SK-N-SH (cell line): Measurements from ENCODE around the gene OLFML1. TPM values are rescaled to one million over a fixed set of nuclear protein-coding genes. Genes with fewer than 3 reads are reported as not detected.

Experiments
- CTCF ChIA-PET: fragments of 300-600, 350-600 bp; formaldehyde crosslinking; extraction: SDS; loops from one replicate; lab custom pipeline; 2021; lab: Yijun Ruan, JAX
- POLR2A ChIA-PET: fragments of 350-600 bp; sonication (Branson Sonifier 250); formaldehyde crosslinking; extraction: SDS; loops from one replicate; lab custom pipeline; 2020; ENCODE audit warnings: antibody characterized with exemption, inconsistent platforms; lab: Yijun Ruan, JAX
- DNase-seq: peaks from one replicate; pipeline ENCODE4 v3.0.0; 2012
- H2AFZ ChIP-seq: fragments of 200-600 bp; sonication (generic); 2 replicates; pipeline ENCODE4 v1.8.1; 2016; ENCODE audit warnings: antibody characterized with exemption, mild to moderate bottlenecking, low read depth
- H3F3A ChIP-seq: fragments of 200-600 bp; sonication (generic); replicated peaks from 2 replicates; pipeline ENCODE3; 2016; ENCODE audit warnings: antibody characterized with exemption, mild to moderate bottlenecking; ENCODE audit not compliant: insufficient read depth
- H3K27ac ChIP-seq, 2 experiments: fragments of 200-500 bp in 1 of 2; fragments of 200-600 bp in 1 of 2; sonication (Bioruptor generic) in 1 of 2; sonication (generic), shearing (Covaris generic) in 1 of 2; 2 replicates each; pipeline versions ENCODE4 v1.5.1 to v1.6.1; 2014 to 2016; ENCODE audit warnings: low read depth in 2 of 2, inconsistent platforms in 1 of 2, low read length in 1 of 2, mild to moderate bottlenecking in 1 of 2, mixed read lengths in 1 of 2
- H3K27me3 ChIP-seq: fragments of 200-600 bp; sonication (generic), shearing (Covaris generic); 2 replicates; pipeline ENCODE4 v1.6.1; 2016; ENCODE audit warnings: mixed run types; ENCODE audit not compliant: insufficient read depth
- H3K36me3 ChIP-seq, 2 experiments: fragments of 200-500 bp in 1 of 2; fragments of 200-600 bp in 1 of 2; sonication (Bioruptor generic) in 1 of 2; sonication (generic) in 1 of 2; replicated peaks in 1 of 2; 2 replicates each; pipeline versions ENCODE3 to v1.5.1; 2014 to 2016; ENCODE audit warnings: low read length in 1 of 2, mild to moderate bottlenecking in 1 of 2; ENCODE audit not compliant: insufficient read depth in 2 of 2, control insufficient read depth in 1 of 2
- H3K4me1 ChIP-seq, 2 experiments: fragments of 200-500 bp in 1 of 2; fragments of 200-600 bp in 1 of 2; sonication (Bioruptor generic) in 1 of 2; sonication (generic), shearing (Covaris generic) in 1 of 2; 2 replicates each; pipeline versions ENCODE4 v1.5.1 to v1.6.1; 2014 to 2016; ENCODE audit warnings: low read depth in 1 of 2, low read length in 1 of 2, mixed run types in 1 of 2; ENCODE audit not compliant: insufficient read depth in 2 of 2, control insufficient read depth in 1 of 2
- H3K4me2 ChIP-seq: fragments of 200-600 bp; sonication (generic), shearing (Covaris generic); 2 replicates; pipeline ENCODE4 v1.6.1; 2017; ENCODE audit warnings: mixed run types
- H3K4me3 ChIP-seq, 2 experiments: fragments of 200-500 bp in 1 of 2; fragments of 200-600 bp in 1 of 2; sonication (Bioruptor generic) in 1 of 2; sonication (generic), shearing (Covaris generic) in 1 of 2; 2 replicates each; pipeline versions ENCODE4 v1.5.1 to v1.8.1; 2014 to 2016; ENCODE audit warnings: low read depth in 2 of 2, inconsistent platforms in 1 of 2, low read length in 1 of 2, mild to moderate bottlenecking in 1 of 2, mixed read lengths in 1 of 2, moderate library complexity in 1 of 2
- H3K79me2 ChIP-seq: fragments of 200-600 bp; sonication (generic); 2 replicates; pipeline ENCODE4 v1.8.1; 2017; ENCODE audit warnings: mild to moderate bottlenecking; ENCODE audit not compliant: insufficient read depth
- H3K9ac ChIP-seq: fragments of 200-600 bp; sonication (generic); 2 replicates; pipeline ENCODE4 v1.6.1; 2017; ENCODE audit warnings: mixed run types
- H3K9me2 ChIP-seq: fragments of 200-600 bp; sonication (generic); 2 replicates; pipeline ENCODE4 v1.6.1; 2017; ENCODE audit warnings: mixed run types
- H3K9me3 ChIP-seq: fragments of 200-600 bp; sonication (generic); 2 replicates; pipeline ENCODE4 v1.6.1; 2017; ENCODE audit warnings: mixed run types, mild to moderate bottlenecking, moderate library complexity
- H4K20me1 ChIP-seq: fragments of 200-600 bp; sonication (generic); 2 replicates; pipeline ENCODE4 v1.6.1; 2017; ENCODE audit warnings: mild to moderate bottlenecking, mixed run types; ENCODE audit not compliant: insufficient read depth
- CHD2 ChIP-seq: fragments of 150-350 bp; IDR thresholded peaks from 2 replicates; pipeline ENCODE4 v1.6.1; 2018; ENCODE audit warnings: low read length; ENCODE audit not compliant: partially characterized antibody
- EZH2phosphoT487 ChIP-seq: fragments of 200-600 bp; sonication (generic); IDR thresholded peaks from 2 replicates; pipeline ENCODE4 v1.6.1; 2017; ENCODE audit warnings: low read depth, mixed run types, mild to moderate bottlenecking, antibody characterized with exemption, moderate library complexity, borderline replicate concordance
- FOSL2 ChIP-seq: IDR thresholded peaks from 2 replicates; pipeline ENCODE4 v1.4.0; 2012; ENCODE audit warnings: low read depth, mild to moderate bottlenecking, moderate library complexity, borderline replicate concordance
- FOXJ3 ChIP-seq: sonication (generic); formaldehyde crosslinking; IDR thresholded peaks from 2 replicates; pipeline ENCODE4 v1.5.1; 2020; ENCODE audit warnings: mild to moderate bottlenecking, missing genetic modification reagents
- GABPA ChIP-seq: IDR thresholded peaks from 2 replicates; pipeline ENCODE4 v1.4.0; 2012; ENCODE audit warnings: low read depth, mild to moderate bottlenecking
- GATA2 ChIP-seq: sonication (generic); formaldehyde crosslinking; IDR thresholded peaks from 2 replicates; pipeline ENCODE4 v1.5.0; 2020; ENCODE audit warnings: mild to moderate bottlenecking, missing genetic modification reagents
- MEF2A ChIP-seq: IDR thresholded peaks from 2 replicates; pipeline ENCODE4 v1.4.0; 2012; ENCODE audit warnings: low read depth, borderline replicate concordance
- MXI1 ChIP-seq: IDR thresholded peaks from 2 replicates; pipeline ENCODE4 v1.6.1; 2012; ENCODE audit warnings: mild to moderate bottlenecking, low read depth, low read length, improper control_type of control experiment
- NRF1 ChIP-seq: IDR thresholded peaks from 2 replicates; pipeline ENCODE4 v1.6.1; 2012; ENCODE audit warnings: low read depth, mild to moderate bottlenecking, low read length
- POLR2AphosphoS5 ChIP-seq: IDR thresholded peaks from 2 replicates; pipeline ENCODE4 v1.6.1; 2012; ENCODE audit warnings: low read depth, low read length
- RAD21 ChIP-seq: IDR thresholded peaks from 2 replicates; pipeline ENCODE4 v1.6.1; 2012; ENCODE audit warnings: mild to moderate bottlenecking, low read length
- RCOR1 ChIP-seq: fragments of 150-350 bp; IDR thresholded peaks from 2 replicates; pipeline ENCODE4 v1.6.1; 2017; ENCODE audit warnings: antibody characterized with exemption, low read length
- SIN3A ChIP-seq: IDR thresholded peaks from 2 replicates; pipeline ENCODE4 v1.6.1; 2012; ENCODE audit warnings: low read depth, mild to moderate bottlenecking, low read length, moderate library complexity, borderline replicate concordance
- YY1 ChIP-seq: IDR thresholded peaks from 2 replicates; pipeline ENCODE4 v1.4.0; 2012; ENCODE audit warnings: low read depth, mild to moderate bottlenecking
- ZBTB33 ChIP-seq: IDR thresholded peaks from 2 replicates; pipeline ENCODE4 v1.4.0; 2012; ENCODE audit warnings: low read depth, borderline replicate concordance
- WGBS: methylation state at CpG from one replicate; pipeline ENCODE4 v1.1.6; 2017; ENCODE audit warnings: low lambda C conversion rate; 5-methylcytosine and 5-hydroxymethylcytosine counted together
- polyA plus RNA-seq, 3 experiments: library from polyadenylated mRNA; depleted of rRNA; stranded (reverse); fragments of >200 nt; gene quantifications; 2 replicates each; pipeline ENCODE4 v1.2.3, GENCODE V29; 2012
- TF ChIP-seq, protein P1 (sequence below): fragments of 150-350 bp; IDR thresholded peaks from 2 replicates; pipeline ENCODE4 v1.6.1; 2016; ENCODE audit warnings: mild to moderate bottlenecking, low read depth, low read length
- TF ChIP-seq, protein P2 (sequence below): fragments of 150-350 bp; IDR thresholded peaks from 2 replicates; pipeline ENCODE4 v1.6.1; 2017; ENCODE audit warnings: antibody characterized with exemption, low read length, low read depth, borderline replicate concordance

The OLFML1 gene
- polyA plus RNA-seq, 1 of the 3 experiments (the other 2 are of a cell fraction), result not detected

DNA sequence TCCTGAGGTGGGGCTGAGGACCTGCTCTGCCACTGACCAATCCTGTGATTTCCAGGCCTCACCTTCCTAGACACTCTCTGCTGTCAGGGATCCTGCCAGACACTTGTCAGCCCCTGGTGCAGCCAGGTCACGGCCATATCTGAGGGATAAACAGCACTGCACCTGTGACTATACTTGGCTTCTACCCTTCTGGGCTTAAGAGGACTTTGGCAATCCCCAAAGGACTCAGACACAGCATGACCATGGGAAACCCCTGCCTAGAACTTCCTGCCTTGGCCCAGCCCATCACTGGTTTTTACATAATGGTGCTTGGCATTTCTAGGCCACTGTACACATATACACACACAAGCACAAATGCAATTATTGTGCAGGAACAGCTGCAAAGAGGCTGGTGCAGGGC lies 11.6 kb upstream of the OLFML1 start (continued):
- TF ChIP-seq, protein P1, sequence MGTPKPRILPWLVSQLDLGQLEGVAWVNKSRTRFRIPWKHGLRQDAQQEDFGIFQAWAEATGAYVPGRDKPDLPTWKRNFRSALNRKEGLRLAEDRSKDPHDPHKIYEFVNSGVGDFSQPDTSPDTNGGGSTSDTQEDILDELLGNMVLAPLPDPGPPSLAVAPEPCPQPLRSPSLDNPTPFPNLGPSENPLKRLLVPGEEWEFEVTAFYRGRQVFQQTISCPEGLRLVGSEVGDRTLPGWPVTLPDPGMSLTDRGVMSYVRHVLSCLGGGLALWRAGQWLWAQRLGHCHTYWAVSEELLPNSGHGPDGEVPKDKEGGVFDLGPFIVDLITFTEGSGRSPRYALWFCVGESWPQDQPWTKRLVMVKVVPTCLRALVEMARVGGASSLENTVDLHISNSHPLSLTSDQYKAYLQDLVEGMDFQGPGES, result no peak
- TF ChIP-seq SIN3A (no peak), CHD2 (no peak), NRF1 (no peak), MXI1 (no peak), GATA2 (CRISPR knock-in tag) (no peak), MEF2A (no peak)
- TF ChIP-seq, protein P2, sequence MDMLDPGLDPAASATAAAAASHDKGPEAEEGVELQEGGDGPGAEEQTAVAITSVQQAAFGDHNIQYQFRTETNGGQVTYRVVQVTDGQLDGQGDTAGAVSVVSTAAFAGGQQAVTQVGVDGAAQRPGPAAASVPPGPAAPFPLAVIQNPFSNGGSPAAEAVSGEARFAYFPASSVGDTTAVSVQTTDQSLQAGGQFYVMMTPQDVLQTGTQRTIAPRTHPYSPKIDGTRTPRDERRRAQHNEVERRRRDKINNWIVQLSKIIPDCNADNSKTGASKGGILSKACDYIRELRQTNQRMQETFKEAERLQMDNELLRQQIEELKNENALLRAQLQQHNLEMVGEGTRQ, result no peak
- TF ChIP-seq, all 33 proteins: peak for 0

- Histone ChIP-seq H4K20me1 (no peaks in the 10 kb centered on the region), H3F3A (no peaks in the 10 kb centered on the region), H3K79me2 (no peaks in the 10 kb centered on the region), H3K36me3 (no peaks in the 10 kb centered on the region), H2AFZ (no peak overlapping the region), H3K4me1 (no peaks in the 10 kb centered on the region; a peak in 1 of 4 replicates), H3K27ac (no peak overlapping the region), H3K9ac (no peak overlapping the region), H3K9me2 (no peaks in the 10 kb centered on the region), H3K4me3 (no peak overlapping the region), H3K9me3 (no peaks in the 10 kb centered on the region), H3K27me3 (no peaks in the 10 kb centered on the region), H3K4me2 (no peak overlapping the region)
- ChIA-PET POLR2A (no interaction called here), CTCF (interaction anchor here (0.7 to 1.0 kb wide), 2 partner anchors 33 to 212 kb away, joined by 3 read pairs; no protein-coding TSS in a partner anchor)
- no peak for DNase-seq
- WGBS, result 4% methylated on average over 2 of the region's 2 CpGs
- TF ChIP-seq EZH2phosphoT487 (no peak), GABPA (no peak), RCOR1 (no peak), POLR2AphosphoS5 (no peak), ZBTB33 (no peak), MXI1 (no peak), FOXJ3 (CRISPR knock-in tag) (no peak), YY1 (no peak), RAD21 (no peak), FOSL2 (no peak)
- TF ChIP-seq, protein P1, result no peak
Measured at GRCh38 chr11:7480113-7480512, 5.2 kb upstream of the OLFML1 start.
